GM10248 (cell line): Measurements from ENCODE around the gene MFNG.

Experiments used
- CTCF ChIA-PET: fragments of 300-600 bp; sonication (Branson Sonifier 250); formaldehyde crosslinking; extraction: SDS; loops from one replicate; lab custom pipeline; 2021; ENCODE audit warnings: antibody characterized with exemption; lab: Yijun Ruan, JAX
- POLR2A ChIA-PET: fragments of 350-650 bp; sonication (Branson Sonifier 250); formaldehyde crosslinking; extraction: SDS; loops from one replicate; lab custom pipeline; 2020; ENCODE audit warnings: antibody characterized with exemption; lab: Yijun Ruan, JAX
- DNase-seq: peaks from one replicate; pipeline ENCODE4 v3.0.0; 2012; ENCODE audit errors: extremely low spot score
- CTCF ChIP-seq: IDR thresholded peaks from 2 replicates; pipeline ENCODE4 v1.5.1; 2012; ENCODE audit warnings: mild to moderate bottlenecking, low read depth; ENCODE audit errors: extremely low read depth, missing control alignments, control extremely low read depth

Gene MFNG

GRCh38 chr22:37440875-37441274 lies 45.3 kb downstream of the MFNG start:
- TF ChIP-seq CTCF, result no peak
- ChIA-PET CTCF (interaction anchor here (4.9 kb wide), 1 partner anchor 12 kb away, joined by 27 read pairs; no protein-coding TSS in a partner anchor), POLR2A (no interaction called here)
- no peak for DNase-seq

- TF ChIP-seq CTCF, result no peak
- DNase-seq, result no peak
- ChIA-PET CTCF (interaction anchor here (0.8 to 4.9 kb wide), 4 partner anchors 10 to 122 kb away, joined by 3 to 27 read pairs (median 3); no protein-coding TSS in a partner anchor), POLR2A (no interaction called here)
Observed at GRCh38 chr22:37439347-37439746, 46.8 kb downstream of the MFNG start.

- DNase-seq, result no peak
- no peak for TF ChIP-seq CTCF
- ChIA-PET CTCF (interaction anchor here (1.8 kb wide), 1 partner anchor 36 kb away, joined by 4 read pairs; no protein-coding TSS in a partner anchor), POLR2A (no interaction called here)
Observed at GRCh38 chr22:37435970-37436603, 50.1 kb downstream of the MFNG start.

- ChIA-PET CTCF (interaction anchor here (1.0 to 1.3 kb wide), 2 partner anchors 10 to 173 kb away, joined by 3 to 4 read pairs; no protein-coding TSS in a partner anchor), POLR2A (no interaction called here)
- TF ChIP-seq CTCF, result no peak
- no peak for DNase-seq
Observed at GRCh38 chr22:37433786-37434185, 52.4 kb downstream of the MFNG start.

- TF ChIP-seq CTCF, result no peak
- CTCF ChIA-PET, result no interaction called here
- POLR2A ChIA-PET, result no interaction called here
- no peak for DNase-seq
Observed at GRCh38 chr22:37432708-37433054, 53.5 kb downstream of the MFNG start.

GRCh38 chr22:37431801-37432707 lies 54.1 kb downstream of the MFNG start:
- POLR2A ChIA-PET, result no interaction called here
- no peak for DNase-seq
- TF ChIP-seq CTCF, result no peak
- CTCF ChIA-PET, result interaction anchor here (4.9 kb wide), 1 partner anchor 116 kb away, joined by 77 read pairs; no protein-coding TSS in a partner anchor
